Epithelial cell of esophagus (primary cell): Measurements from ENCODE around the gene NAALAD2.
"Not testable (repeated sequence)": the region's sequence is repeated elsewhere in the genome, so short reads cannot be mapped to it uniquely, and the experiment has no call there.

Source experiments
- DNase-seq: peaks from one replicate; pipeline ENCODE4 v3.0.0; 2010; ENCODE audit warnings: low read depth
- H3K4me3 ChIP-seq: 2 replicates; pipeline ENCODE4 v1.5.1; 2011; ENCODE audit warnings: mild to moderate bottlenecking, low read length, control low read depth
- TF ChIP-seq, protein P1 (sequence below): IDR thresholded peaks from 2 replicates; pipeline ENCODE4 v1.5.1; 2011; ENCODE audit warnings: low read depth, mild to moderate bottlenecking, low read length, control low read depth, inconsistent platforms; ENCODE audit not compliant: insufficient read depth; ENCODE audit errors: missing control alignments

The NAALAD2 gene

GRCh38 chr11:90228056-90228455 is 93.6 kb downstream of the NAALAD2 start:
- TF ChIP-seq, protein P1, sequence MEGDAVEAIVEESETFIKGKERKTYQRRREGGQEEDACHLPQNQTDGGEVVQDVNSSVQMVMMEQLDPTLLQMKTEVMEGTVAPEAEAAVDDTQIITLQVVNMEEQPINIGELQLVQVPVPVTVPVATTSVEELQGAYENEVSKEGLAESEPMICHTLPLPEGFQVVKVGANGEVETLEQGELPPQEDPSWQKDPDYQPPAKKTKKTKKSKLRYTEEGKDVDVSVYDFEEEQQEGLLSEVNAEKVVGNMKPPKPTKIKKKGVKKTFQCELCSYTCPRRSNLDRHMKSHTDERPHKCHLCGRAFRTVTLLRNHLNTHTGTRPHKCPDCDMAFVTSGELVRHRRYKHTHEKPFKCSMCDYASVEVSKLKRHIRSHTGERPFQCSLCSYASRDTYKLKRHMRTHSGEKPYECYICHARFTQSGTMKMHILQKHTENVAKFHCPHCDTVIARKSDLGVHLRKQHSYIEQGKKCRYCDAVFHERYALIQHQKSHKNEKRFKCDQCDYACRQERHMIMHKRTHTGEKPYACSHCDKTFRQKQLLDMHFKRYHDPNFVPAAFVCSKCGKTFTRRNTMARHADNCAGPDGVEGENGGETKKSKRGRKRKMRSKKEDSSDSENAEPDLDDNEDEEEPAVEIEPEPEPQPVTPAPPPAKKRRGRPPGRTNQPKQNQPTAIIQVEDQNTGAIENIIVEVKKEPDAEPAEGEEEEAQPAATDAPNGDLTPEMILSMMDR: no peak
- no peak for DNase-seq
- H3K4me3 ChIP-seq: no peak overlapping the region

GRCh38 chr11:90229791-90230190 is 95.3 kb downstream of the NAALAD2 start:
- TF ChIP-seq, protein P1: no peak
- peak; percentile 22 for DNase-seq
- no peak overlapping the region for H3K4me3 ChIP-seq

- no peak for DNase-seq
- TF ChIP-seq, protein P1: no peak
- no peak overlapping the region for H3K4me3 ChIP-seq
Measured at GRCh38 chr11:90234977-90235376, 100.5 kb downstream of the NAALAD2 start.

- no peak overlapping the region for H3K4me3 ChIP-seq
- TF ChIP-seq, protein P1: no peak
- no peak for DNase-seq
Measured at GRCh38 chr11:90235526-90235925, 101.1 kb downstream of the NAALAD2 start.

DNA sequence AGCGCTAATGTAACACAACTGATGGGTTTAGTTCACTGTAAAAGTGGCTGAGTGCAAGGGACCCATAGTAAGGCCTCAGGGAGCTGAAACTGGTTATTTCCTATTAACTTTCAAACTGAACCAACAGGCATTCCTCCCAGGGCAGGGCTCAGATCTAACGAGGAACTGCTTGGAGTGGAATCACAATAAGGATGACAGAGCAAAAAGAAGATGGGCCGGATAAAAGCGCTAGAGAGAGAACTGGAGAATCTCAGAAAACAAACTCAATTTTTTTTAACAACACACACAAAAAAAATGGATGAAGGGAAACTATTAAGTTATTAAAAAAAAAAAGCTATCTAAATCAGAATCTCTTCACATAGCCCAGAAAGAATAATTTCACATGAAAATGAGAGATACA is 102.5 kb downstream of the NAALAD2 start:
- TF ChIP-seq, protein P1: no peak
- H3K4me3 ChIP-seq: no peak overlapping the region
- no peak for DNase-seq

GRCh38 chr11:90239967-90240636 is 105.6 kb downstream of the NAALAD2 start:
- not testable (repeated sequence) for H3K4me3 ChIP-seq
- peak; percentile 42 for DNase-seq

GRCh38 chr11:90241414-90241813 is 107.0 kb downstream of the NAALAD2 start:
- TF ChIP-seq, protein P1: no peak
- no peak overlapping the region for H3K4me3 ChIP-seq
- peak; percentile 30 for DNase-seq
